Measurements from ENCODE around the gene AIDA.
"Not testable (repeated sequence)": the region's sequence is repeated elsewhere in the genome, so short reads cannot be mapped to it uniquely, and the experiment has no call there.

AIDA gene, protein sequence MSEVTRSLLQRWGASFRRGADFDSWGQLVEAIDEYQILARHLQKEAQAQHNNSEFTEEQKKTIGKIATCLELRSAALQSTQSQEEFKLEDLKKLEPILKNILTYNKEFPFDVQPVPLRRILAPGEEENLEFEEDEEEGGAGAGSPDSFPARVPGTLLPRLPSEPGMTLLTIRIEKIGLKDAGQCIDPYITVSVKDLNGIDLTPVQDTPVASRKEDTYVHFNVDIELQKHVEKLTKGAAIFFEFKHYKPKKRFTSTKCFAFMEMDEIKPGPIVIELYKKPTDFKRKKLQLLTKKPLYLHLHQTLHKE

GRCh38 chr1:222712253-222713090, at the start of gene AIDA, which contains the start of gene BROX:
AIDA (minus strand) TSS chr1:222712491; CDS start chr1:222712317, 174 bp downstream.
BROX (plus strand) TSS chr1:222712564; CDS start chr1:222715700, 3,136 bp downstream.
- peak; percentile 92 for DNase-seq (ENCODE audit: low spot score)

- DNase-seq (ENCODE audit: low spot score): no peak
Measured at GRCh38 chr1:222761083-222761482, 48.8 kb upstream of the AIDA start.

DNA sequence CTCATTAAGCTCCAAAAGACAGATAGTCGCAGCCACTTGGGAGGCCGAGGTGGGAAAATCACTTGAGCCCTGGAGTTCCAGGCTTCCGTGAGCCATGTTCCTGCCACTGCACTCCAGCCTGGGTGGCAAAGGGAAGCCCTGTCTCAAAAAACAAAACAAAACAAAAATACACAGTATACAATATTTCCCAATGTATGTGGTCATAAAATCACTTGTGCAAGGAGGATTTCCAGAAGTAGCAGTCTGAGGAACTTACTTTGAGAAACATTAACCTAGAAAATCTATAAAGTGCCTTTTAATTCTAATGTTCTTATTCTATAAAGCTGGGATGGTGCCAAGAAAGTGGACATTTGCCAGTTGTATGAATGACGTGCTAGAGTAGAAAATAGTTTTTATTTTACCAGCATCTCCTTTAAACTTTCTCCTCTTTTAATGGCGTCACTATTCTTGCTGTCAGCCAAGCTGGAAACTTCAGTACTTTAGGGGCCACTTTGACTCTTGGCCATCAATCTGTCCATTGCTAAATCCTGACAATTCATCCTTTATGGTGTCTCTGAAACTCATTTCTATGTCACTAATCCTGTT, 47.3 kb upstream of the AIDA start:
- no peak for DNase-seq (ENCODE audit: low spot score)

- no peak for DNase-seq (ENCODE audit: low spot score)
Measured at GRCh38 chr1:222757646-222758268, 45.5 kb upstream of the AIDA start.

GRCh38 chr1:222754366-222755139, 42.3 kb upstream of the AIDA start:
- DNase-seq (ENCODE audit: low spot score): peak; percentile 74

- no peak for DNase-seq (ENCODE audit: low spot score)
Measured at GRCh38 chr1:222751255-222751654, 39.0 kb upstream of the AIDA start.

GRCh38 chr1:222750651-222751050, 38.4 kb upstream of the AIDA start:
- DNase-seq (ENCODE audit: low spot score): no peak

DNA sequence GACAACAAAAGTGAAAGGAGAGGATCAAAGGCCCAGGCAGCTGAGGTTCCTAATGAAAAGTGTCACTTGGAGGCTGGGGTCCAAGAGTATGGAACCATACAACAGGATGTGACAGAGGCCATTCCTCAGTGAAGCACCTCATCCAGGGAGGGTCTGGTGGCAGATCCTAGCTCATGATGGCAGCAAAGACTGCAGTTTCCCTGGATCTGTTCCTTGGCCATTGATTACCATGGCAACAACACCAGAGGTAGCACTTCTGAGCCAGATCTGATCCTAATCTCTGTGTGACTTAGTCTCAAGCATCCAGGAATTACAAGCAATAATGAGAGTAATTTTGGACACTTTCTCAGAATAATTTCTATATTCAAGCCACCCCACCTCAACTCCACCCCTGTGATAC, 37.6 kb upstream of the AIDA start:
- DNase-seq (ENCODE audit: low spot score): no peak

GRCh38 chr1:222741630-222742457, 29.6 kb upstream of the AIDA start:
- not testable (repeated sequence) for DNase-seq (ENCODE audit: low spot score)

DNA sequence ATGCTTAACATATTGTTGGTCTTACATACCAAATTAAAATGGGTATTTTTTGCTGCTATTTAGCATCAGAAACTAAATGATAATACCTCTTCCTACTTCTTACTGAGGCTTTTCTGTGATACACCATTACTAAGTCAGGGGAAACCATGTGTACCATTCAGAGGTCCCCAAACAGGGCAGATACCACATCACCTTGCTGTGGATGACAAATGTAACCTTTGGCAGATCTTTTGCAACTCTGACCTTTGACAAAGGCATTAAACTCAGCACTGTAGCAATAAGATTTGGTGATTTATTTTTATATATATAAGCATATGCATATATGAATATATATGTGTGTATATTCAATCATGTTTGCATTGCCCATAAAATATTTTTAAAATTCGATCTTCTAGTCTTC, 27.6 kb upstream of the AIDA start:
- no peak for DNase-seq (ENCODE audit: low spot score)

DNA sequence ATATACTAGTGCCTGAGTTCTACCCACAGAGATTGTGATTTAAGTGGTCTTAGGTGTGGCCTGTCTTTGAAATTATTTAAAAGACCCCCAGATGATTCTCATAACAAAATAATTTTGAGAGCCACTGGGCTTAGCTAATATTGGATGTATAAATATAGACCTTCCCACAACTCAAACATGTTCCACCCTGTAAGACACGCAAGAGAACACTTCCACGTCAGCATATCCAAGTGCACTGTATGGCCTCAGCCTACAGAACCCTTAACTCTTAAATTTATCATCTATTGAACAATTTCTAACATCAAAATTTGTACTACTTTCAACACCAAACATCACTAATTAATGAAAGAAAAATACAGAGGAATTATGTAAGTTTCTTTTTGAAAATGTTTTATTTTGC, 27.2 kb upstream of the AIDA start:
- DNase-seq (ENCODE audit: low spot score): peak; percentile 37

DNA sequence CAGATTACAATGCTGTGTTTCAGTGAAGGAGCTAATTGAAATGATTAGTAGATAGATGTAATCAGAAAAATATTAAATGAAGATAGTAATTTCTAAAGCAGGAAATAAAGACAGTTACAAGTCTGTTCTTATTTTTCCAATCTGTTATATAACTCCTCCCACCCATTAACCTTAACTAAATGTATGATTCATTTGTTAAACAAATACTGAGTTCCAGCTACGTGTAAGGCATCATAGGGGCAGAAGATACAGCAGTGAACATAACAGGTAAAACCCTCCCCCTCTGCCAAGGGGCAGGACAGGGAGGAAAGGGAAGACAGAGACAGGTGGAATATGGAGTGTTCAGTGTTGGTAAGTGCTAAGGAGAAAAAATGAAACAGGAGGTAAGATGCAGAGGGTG, 24.7 kb upstream of the AIDA start, which contains the start of gene FAM177B:
Gene FAM177B, plus strand, starts transcription at position 231 of the 400 bp plus-strand sequence. CDS start 9,344 bp downstream, outside the sequence.
- no peak for DNase-seq (ENCODE audit: low spot score)

- DNase-seq (ENCODE audit: low spot score): no peak
Measured at GRCh38 chr1:222736470-222736869, 24.2 kb upstream of the AIDA start.

DNA sequence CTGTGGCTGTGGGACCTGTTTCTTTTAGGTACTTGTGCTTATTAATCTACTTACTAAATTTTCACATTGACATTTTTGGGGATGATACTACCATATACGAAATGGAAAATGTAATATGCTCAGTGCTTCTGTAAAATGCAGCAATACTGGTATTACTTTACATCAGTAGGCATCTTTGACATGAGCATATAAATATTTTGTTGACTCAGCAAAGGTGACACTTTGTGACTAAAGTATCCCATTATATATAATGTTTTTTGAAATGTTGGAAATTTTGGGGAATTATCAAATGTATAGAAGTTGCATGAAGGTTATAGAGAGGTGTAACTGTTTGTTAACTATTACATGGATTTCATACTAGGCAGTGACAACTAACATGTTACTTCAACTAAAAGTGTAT, 22.4 kb upstream of the AIDA start:
- no peak for DNase-seq (ENCODE audit: low spot score)

GRCh38 chr1:222732216-222733159, 20.2 kb upstream of the AIDA start:
- DNase-seq (ENCODE audit: low spot score): peak; percentile 72

DNA sequence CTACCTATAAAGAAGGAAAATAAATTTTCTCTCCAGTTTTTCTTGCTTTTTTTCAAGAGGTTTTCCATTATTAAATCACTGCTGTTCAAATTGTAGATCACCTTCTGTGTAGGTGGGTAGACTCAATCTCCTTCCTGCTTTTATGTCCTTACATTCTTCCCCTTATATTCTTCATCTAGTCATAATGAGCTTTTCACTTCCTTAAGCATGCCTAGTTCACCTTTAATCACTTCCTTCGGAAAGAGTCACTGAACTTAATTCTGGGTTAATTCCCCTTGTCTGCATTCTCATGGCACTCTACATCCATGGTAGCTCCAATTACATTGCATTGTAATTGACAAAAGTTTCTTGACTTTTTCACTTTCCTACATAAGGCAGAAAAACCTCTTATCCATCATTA, 18.6 kb upstream of the AIDA start:
- no peak for DNase-seq (ENCODE audit: low spot score)

DNA sequence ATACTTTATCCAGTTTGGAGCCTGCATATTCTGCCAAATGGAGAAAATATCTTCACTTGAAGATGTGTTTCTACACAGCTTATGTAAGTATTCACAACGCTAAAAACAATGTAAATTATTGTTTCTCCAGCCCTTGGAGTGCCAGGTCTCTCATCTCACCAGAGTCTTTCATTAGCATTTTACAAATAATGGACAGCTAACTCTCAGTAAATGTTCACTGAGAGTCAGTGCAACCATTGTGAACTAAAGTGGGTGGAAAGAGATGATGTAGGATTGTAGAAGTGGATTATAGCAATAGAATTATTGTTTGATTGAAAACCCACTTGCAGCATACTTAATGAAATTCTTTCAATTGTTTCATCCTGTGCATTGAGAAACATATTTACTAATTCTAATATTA, 16.5 kb upstream of the AIDA start:
- DNase-seq (ENCODE audit: low spot score): peak; percentile 93

DNA sequence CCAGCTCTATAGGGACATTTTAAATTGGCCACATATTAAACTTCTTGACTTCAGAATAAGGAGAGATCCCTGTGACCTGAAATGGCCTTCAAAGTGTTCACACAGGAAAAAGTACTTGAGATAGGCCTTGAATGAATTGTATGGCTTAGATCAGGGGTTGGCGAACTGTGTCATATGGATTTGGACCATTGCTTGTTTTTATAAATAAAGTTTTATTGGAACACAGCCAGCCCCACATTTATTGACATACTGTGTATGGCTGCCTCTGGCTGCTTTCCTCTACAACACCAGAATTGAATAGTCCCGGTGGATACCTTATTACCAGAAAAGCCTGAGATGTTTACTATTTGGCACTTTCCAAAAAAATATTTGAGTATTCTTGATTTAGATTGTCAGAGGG, 4.1 kb upstream of the AIDA start:
- DNase-seq (ENCODE audit: low spot score): no peak

Data from pons (tissue), 1 donor.